Adrenal gland (tissue), 5 donors: ENCODE results near the gene SLC39A5.
"Not testable (repeated sequence)": the region's sequence is repeated elsewhere in the genome, so short reads cannot be mapped to it uniquely, and the experiment has no call there.

Experiments
- CTCF ChIP-seq, 6 experiments: fragments of 450-650 bp in 4 of 6; fragments of 200-600 bp in 2 of 6; sonication (generic) in 1 of 6; IDR thresholded peaks; 1 replicate in 5 of 6; 2 replicates in 1 of 6; pipeline versions ENCODE4 v1.5.1 to v1.8.0; 2016 to 2021; ENCODE audit warnings: antibody characterized with exemption in 6 of 6, mild to moderate bottlenecking in 2 of 6, moderate library complexity in 1 of 6
- POLR2A ChIP-seq, 2 donors: fragments of 450-650 bp; IDR thresholded peaks; one replicate each; pipeline ENCODE4 v1.6.1; 2017; ENCODE audit warnings: antibody characterized with exemption in 2 of 2, mild to moderate bottlenecking in 2 of 2, moderate library complexity in 1 of 2
- donor health status: DM: no; HTN: no; CAD: no.

GRCh38 chr12:56284263-56284662, 54.4 kb downstream of the SLC39A5 start:
- not testable (repeated sequence) for TF ChIP-seq CTCF, POLR2A (IDR thresholded peaks at IDR 0.05)
